Smooth muscle cell (in vitro differentiated cells): Measurements from ENCODE around the gene CTSC. TPM values are rescaled to one million over a fixed set of nuclear protein-coding genes. Genes with fewer than 3 reads are reported as not detected.

Source experiments
- DNase-seq: peaks from one replicate; lab custom pipeline; 2025; ENCODE audit not compliant: unreplicated experiment; lab: John Stamatoyannopoulos, UW
- H2AFZ ChIP-seq: fragments of 200-600 bp; sonication (generic); 2 replicates; pipeline ENCODE4 v1.6.0; 2016; ENCODE audit warnings: antibody characterized with exemption, low read depth, mild to moderate bottlenecking
- H3F3A ChIP-seq: fragments of 200-600 bp; sonication (generic); 2 replicates; pipeline ENCODE4 v1.6.0; 2017; ENCODE audit warnings: antibody characterized with exemption, low read depth
- H3K27ac ChIP-seq: fragments of 200-600 bp; sonication (generic); 2 replicates; pipeline ENCODE4 v1.5.1; 2016; ENCODE audit warnings: low read depth, mild to moderate bottlenecking
- H3K27me3 ChIP-seq: fragments of 200-600 bp; sonication (generic); 2 replicates; pipeline ENCODE4 v1.6.1; 2016; ENCODE audit warnings: low read depth, mild to moderate bottlenecking
- H3K36me3 ChIP-seq: fragments of 200-600 bp; sonication (generic); 2 replicates; pipeline ENCODE4 v1.5.1; 2016; ENCODE audit warnings: low read depth
- H3K4me1 ChIP-seq: fragments of 200-600 bp; sonication (generic); 2 replicates; pipeline ENCODE4 v1.5.1; 2016; ENCODE audit warnings: low read depth
- H3K4me2 ChIP-seq: fragments of 200-600 bp; sonication (generic); 2 replicates; pipeline ENCODE4 v1.6.0; 2016; ENCODE audit warnings: mild to moderate bottlenecking
- H3K4me3 ChIP-seq: fragments of 200-600 bp; sonication (generic); 2 replicates; pipeline ENCODE4 v1.5.1; 2016; ENCODE audit warnings: mild to moderate bottlenecking
- H3K79me2 ChIP-seq: fragments of 200-600 bp; sonication (generic); 2 replicates; pipeline ENCODE4 v1.6.0; 2016; ENCODE audit warnings: low read depth, mild to moderate bottlenecking
- H3K9ac ChIP-seq: fragments of 200-600 bp; sonication (generic); 2 replicates; pipeline ENCODE4 v1.6.0; 2016; ENCODE audit warnings: low read depth
- H3K9me3 ChIP-seq: fragments of 200-600 bp; sonication (generic); replicated peaks from 2 replicates; pipeline ENCODE4 v1.5.1; 2016; ENCODE audit warnings: low read depth
- H4K20me1 ChIP-seq: fragments of 200-600 bp; sonication (generic); 2 replicates; pipeline ENCODE4 v1.6.0; 2016; ENCODE audit warnings: low read depth
- CTCF ChIP-seq: fragments of 200-600 bp; sonication (generic); IDR thresholded peaks from 2 replicates; pipeline ENCODE4 v1.5.1; 2017; ENCODE audit warnings: borderline replicate concordance, mild to moderate bottlenecking, antibody characterized with exemption; ENCODE audit not compliant: insufficient read depth, poor library complexity, severe bottlenecking
- WGBS: methylation state at CpG from one replicate; pipeline ENCODE4 v1.1.7; 2016; ENCODE audit warnings: low lambda C conversion rate; 5-methylcytosine and 5-hydroxymethylcytosine counted together
- polyA plus RNA-seq: library from polyadenylated mRNA; unstranded; fragments of >200 nt; fragmentation: Nextera tagmentation; extraction: Ambion mirVana; gene quantifications from 2 replicates; pipeline ENCODE4 v1.2.1, GENCODE V29; 2016
- total RNA-seq: library from RNA; depleted of rRNA; stranded (reverse); fragments of >200 nt; gene quantifications from 2 replicates; pipeline ENCODE4 v1.2.3, GENCODE V29; 2014

The CTSC gene
- total and polyA plus RNA-seq, 2 experiments from 2014 or later = 74.3 to 91.8 TPM

- no peak for TF ChIP-seq CTCF
Observed at GRCh38 chr11:88344869-88345268, 7.3 kb upstream of the CTSC start.

DNA sequence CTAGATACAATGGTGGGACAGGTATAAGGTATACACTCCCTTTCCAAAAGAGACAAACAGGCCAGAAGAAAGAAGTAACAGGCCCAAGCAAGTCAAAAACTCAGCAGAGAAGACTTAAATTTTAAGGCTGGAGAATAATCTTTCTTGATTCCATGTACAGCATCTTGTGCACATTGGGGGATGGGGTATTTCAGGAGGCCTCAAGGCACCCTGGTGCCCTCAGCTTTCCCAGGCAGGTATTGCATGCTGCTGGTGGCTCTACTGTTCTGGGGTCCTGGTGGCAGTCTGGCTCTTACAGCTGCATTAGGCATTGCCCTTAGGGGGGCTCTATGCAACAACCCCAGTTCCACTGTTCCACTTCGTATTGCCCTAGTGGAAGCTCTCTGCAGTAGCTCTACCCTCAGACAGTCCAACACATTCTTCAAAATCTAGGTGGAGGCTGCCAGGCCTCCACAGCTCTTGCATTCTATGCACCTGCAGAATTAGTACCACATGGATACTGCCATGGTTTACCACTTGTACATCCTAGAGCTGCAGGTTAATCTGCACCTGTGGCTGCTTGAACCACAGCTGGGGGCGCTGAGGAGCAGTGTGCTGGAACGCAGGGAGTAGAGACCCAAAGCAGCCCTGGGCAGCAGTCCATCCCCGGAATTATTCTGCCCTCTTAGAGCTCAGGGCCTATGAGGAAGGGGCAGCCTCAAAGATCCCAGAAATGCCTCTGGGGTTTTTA, 4.2 kb upstream of the CTSC start:
- no peaks in the 10 kb centered on the region for H3K27me3 ChIP-seq
- H3K4me1 ChIP-seq = no peaks in the 10 kb centered on the region
- no peak for TF ChIP-seq CTCF
- no peaks in the 10 kb centered on the region for H3F3A ChIP-seq
- no peak overlapping the region for H3K4me2 ChIP-seq
- no peaks in the 10 kb centered on the region for H3K79me2 ChIP-seq
- H3K27ac ChIP-seq = no peak overlapping the region
- no peak overlapping the region for H3K9ac ChIP-seq
- no peaks in the 10 kb centered on the region for H3K9me3 ChIP-seq
- H4K20me1 ChIP-seq = no peaks in the 10 kb centered on the region
- no peaks in the 10 kb centered on the region for H3K36me3 ChIP-seq
- 56% methylated on average over 4 of the region's 4 CpGs for WGBS
- H3K4me3 ChIP-seq = no peak overlapping the region
- H2AFZ ChIP-seq = no peak overlapping the region
- no peak for DNase-seq

More at GRCh38 chr11:88344869-88345268, 7.3 kb upstream of the CTSC start:
- no peaks in the 10 kb centered on the region for H3K36me3 ChIP-seq
- H4K20me1 ChIP-seq = no peaks in the 10 kb centered on the region
- H3K79me2 ChIP-seq = no peaks in the 10 kb centered on the region
- no peak for DNase-seq
- H2AFZ ChIP-seq = no peak overlapping the region
- WGBS = 80% methylated on average over 2 of the region's 2 CpGs
- H3K27me3 ChIP-seq = no peaks in the 10 kb centered on the region
- no peak overlapping the region for H3K9ac ChIP-seq
- no peak overlapping the region for H3K27ac ChIP-seq
- H3K4me3 ChIP-seq = no peak overlapping the region
- no peaks in the 10 kb centered on the region for H3K9me3 ChIP-seq
- H3K4me2 ChIP-seq = no peak overlapping the region
- no peaks in the 10 kb centered on the region for H3K4me1 ChIP-seq
- no peaks in the 10 kb centered on the region for H3F3A ChIP-seq

DNA sequence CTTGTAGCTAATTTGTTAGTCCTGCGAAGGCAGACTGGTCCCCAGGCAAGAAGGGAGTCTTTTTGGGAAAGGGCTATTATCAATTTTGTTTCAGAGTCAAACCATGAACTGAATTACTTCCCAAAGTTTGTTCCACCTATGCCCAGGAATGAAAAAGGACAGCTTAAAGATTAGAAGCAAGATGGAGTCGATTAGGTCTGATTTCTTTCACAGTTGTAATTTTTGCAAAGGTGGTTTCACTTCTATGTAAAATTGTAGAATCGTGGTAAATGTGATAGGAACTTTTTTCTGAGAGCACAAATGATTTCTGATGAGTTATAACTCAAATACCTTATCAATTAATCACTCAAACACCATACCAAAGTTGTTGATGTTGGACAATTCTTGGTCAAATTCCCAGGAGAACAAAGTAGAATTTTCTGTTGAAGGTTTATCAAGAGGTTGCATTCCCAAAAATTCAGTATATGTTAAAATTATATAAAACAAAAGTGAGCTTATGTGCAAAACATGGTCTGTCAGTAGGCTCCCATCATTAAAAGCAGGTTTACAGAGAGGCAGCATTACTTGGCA, 2.9 kb upstream of the CTSC start:
- Histone ChIP-seq H3K27ac (no peak overlapping the region), H3K27me3 (no peaks in the 10 kb centered on the region), H4K20me1 (no peaks in the 10 kb centered on the region), H3K4me2 (no peak overlapping the region), H2AFZ (no peak overlapping the region), H3K4me1 (no peaks in the 10 kb centered on the region), H3K36me3 (no peaks in the 10 kb centered on the region), H3K9ac (no peak overlapping the region), H3K79me2 (no peaks in the 10 kb centered on the region), H3F3A (no peaks in the 10 kb centered on the region), H3K9me3 (no peaks in the 10 kb centered on the region), H3K4me3 (no peak overlapping the region)
- WGBS = 76% methylated on average over 3 of the region's 3 CpGs
- no peak for TF ChIP-seq CTCF
- DNase-seq = no peak
